CD14-positive monocyte (primary cell): Measurements from ENCODE around the gene HS6ST2. TPM values are rescaled to one million over a fixed set of nuclear protein-coding genes. Genes with fewer than 3 reads are reported as not detected.

Experiments used
- DNase-seq, 3 donors: peaks; one replicate each; pipeline ENCODE4 v3.0.0-alpha.2; 2011 to 2022
- H2AFZ ChIP-seq: 2 replicates; pipeline ENCODE4 v1.6.0; 2012; ENCODE audit warnings: mild to moderate bottlenecking, low read depth, low read length, inconsistent platforms; ENCODE audit not compliant: insufficient read depth, poor library complexity, severe bottlenecking
- H3K27ac ChIP-seq, 2 donors: 1 replicate in 1 of 2; 2 replicates in 1 of 2; pipeline ENCODE4 v1.5.1; 2012 to 2013; ENCODE audit warnings: low read length in 2 of 2, control low read depth in 1 of 2, inconsistent platforms in 1 of 2, low read depth in 1 of 2, mild to moderate bottlenecking in 1 of 2
- H3K27me3 ChIP-seq, 2 donors: one replicate each; pipeline versions ENCODE4 v1.6.0 to v1.6.1; 2011 to 2013; ENCODE audit warnings: low read length in 2 of 2; ENCODE audit not compliant: control insufficient read depth in 2 of 2, insufficient read depth in 2 of 2
- H3K36me3 ChIP-seq, 2 donors: replicated peaks in 1 of 2; 1 replicate in 1 of 2; 2 replicates in 1 of 2; pipeline versions ENCODE4 v1.5.1 to v1.6.1; 2012 to 2013; ENCODE audit warnings: low read length in 2 of 2, control low read depth in 1 of 2, inconsistent platforms in 1 of 2, mild to moderate bottlenecking in 1 of 2; ENCODE audit not compliant: insufficient read depth in 2 of 2, control insufficient read depth in 1 of 2
- H3K4me1 ChIP-seq, 2 donors: 1 replicate in 1 of 2; 2 replicates in 1 of 2; pipeline versions ENCODE4 v1.5.1 to v1.6.1; 2012 to 2013; ENCODE audit warnings: low read length in 2 of 2, control low read depth in 1 of 2, inconsistent platforms in 1 of 2, mild to moderate bottlenecking in 1 of 2, moderate library complexity in 1 of 2; ENCODE audit not compliant: insufficient read depth in 2 of 2, control insufficient read depth in 1 of 2
- H3K4me2 ChIP-seq: replicated peaks from 2 replicates; pipeline ENCODE3; 2012; ENCODE audit warnings: low read length, moderate library complexity, mild to moderate bottlenecking; ENCODE audit not compliant: poor library complexity, severe bottlenecking; ENCODE audit errors: extremely low read depth
- H3K4me3 ChIP-seq, 3 experiments: fragments of 200-600 bp in 1 of 3; sonication (generic) in 1 of 3; replicated peaks in 1 of 3; 1 replicate in 2 of 3; 2 replicates in 1 of 3; pipeline ENCODE4 v1.5.1; 2011 to 2013; ENCODE audit warnings: low read length in 3 of 3, mild to moderate bottlenecking in 3 of 3, control low read depth in 2 of 3, low read depth in 2 of 3, inconsistent platforms in 1 of 3, moderate library complexity in 1 of 3
- H3K79me2 ChIP-seq: 2 replicates; pipeline ENCODE4 v1.6.0; 2012; ENCODE audit warnings: mild to moderate bottlenecking, control low read depth, inconsistent platforms, low read length, moderate library complexity; ENCODE audit not compliant: insufficient read depth
- H3K9ac ChIP-seq: 2 replicates; pipeline ENCODE4 v1.6.0; 2017; ENCODE audit warnings: low read length, mild to moderate bottlenecking; ENCODE audit not compliant: insufficient read depth, poor library complexity, severe bottlenecking
- H3K9me3 ChIP-seq, 2 donors: replicated peaks in 1 of 2; 1 replicate in 1 of 2; 2 replicates in 1 of 2; pipeline versions ENCODE4 v1.5.1 to v1.6.1; 2012 to 2013; ENCODE audit warnings: low read length in 2 of 2, control low read depth in 1 of 2; ENCODE audit not compliant: control insufficient read depth in 1 of 2, insufficient read depth in 1 of 2
- H4K20me1 ChIP-seq: 2 replicates; pipeline ENCODE4 v1.6.0; 2012; ENCODE audit warnings: mild to moderate bottlenecking, low read length, control low read depth, moderate library complexity; ENCODE audit not compliant: insufficient read depth
- H3K27ac Mint-ChIP-seq, 7 donors: one replicate each; pipeline ENCODE4 v1.8.0; 2020; ENCODE audit warnings: mild to moderate bottlenecking in 7 of 7, mixed read lengths in 7 of 7, moderate library complexity in 6 of 7, inconsistent platforms in 2 of 7
- H3K27me3 Mint-ChIP-seq, 3 donors: one replicate each; pipeline ENCODE4 v1.8.0; 2021 to 2022; ENCODE audit warnings: low read depth in 3 of 3, mild to moderate bottlenecking in 3 of 3, mixed read lengths in 3 of 3, moderate library complexity in 3 of 3, inconsistent platforms in 1 of 3
- H3K36me3 Mint-ChIP-seq, 2 donors: one replicate each; pipeline ENCODE4 v1.8.0; 2020; ENCODE audit warnings: mixed read lengths in 2 of 2, inconsistent platforms in 1 of 2, mild to moderate bottlenecking in 1 of 2
- H3K4me1 Mint-ChIP-seq: one replicate; pipeline ENCODE4 v1.8.0; 2020; ENCODE audit warnings: mild to moderate bottlenecking, mixed read lengths
- H3K4me3 Mint-ChIP-seq, 2 donors: one replicate each; pipeline ENCODE4 v1.8.0; 2020; ENCODE audit warnings: mild to moderate bottlenecking in 2 of 2, mixed read lengths in 2 of 2, moderate library complexity in 1 of 2
- H3K9me3 Mint-ChIP-seq, 7 donors: one replicate each; pipeline ENCODE4 v1.8.0; 2020 to 2022; ENCODE audit warnings: mixed read lengths in 7 of 7, mild to moderate bottlenecking in 6 of 7, moderate library complexity in 6 of 7, inconsistent platforms in 2 of 7
- WGBS: methylation state at CpG from one replicate; pipeline ENCODE4 v1.1.5; 2013; ENCODE audit warnings: missing lambda C conversion rate; ENCODE audit not compliant: insufficient coverage; 5-methylcytosine and 5-hydroxymethylcytosine counted together
- intact Hi-C, 2 donors: fragments of 100-400 bp; cut with micrococcal nuclease; formaldehyde crosslinking; loops; one replicate each; pipeline versions ENCODE4 v1.15.0 to v1.15.1; 2023
- polyA plus RNA-seq, 3 donors: library from polyadenylated mRNA; depleted of rRNA in 1 of 3; unstranded in 2 of 3; stranded (reverse) in 1 of 3; fragments of 300-500 nt in 2 of 3; fragments of >200 nt in 1 of 3; fragmentation: Illumina TruSeq in 2 of 3; gene quantifications; 1 replicate in 2 of 3; 2 replicates in 1 of 3; pipeline ENCODE4 v1.2.3, GENCODE V29; 2012 to 2021
- TF ChIP-seq, protein P1 (sequence below): fragments of 200-600 bp; IDR thresholded peaks from one replicate; pipeline ENCODE4 v1.8.0; 2022; ENCODE audit warnings: antibody characterized with exemption, mild to moderate bottlenecking

Gene HS6ST2
- polyA plus RNA-seq, 3 donors, result not detected

DNA sequence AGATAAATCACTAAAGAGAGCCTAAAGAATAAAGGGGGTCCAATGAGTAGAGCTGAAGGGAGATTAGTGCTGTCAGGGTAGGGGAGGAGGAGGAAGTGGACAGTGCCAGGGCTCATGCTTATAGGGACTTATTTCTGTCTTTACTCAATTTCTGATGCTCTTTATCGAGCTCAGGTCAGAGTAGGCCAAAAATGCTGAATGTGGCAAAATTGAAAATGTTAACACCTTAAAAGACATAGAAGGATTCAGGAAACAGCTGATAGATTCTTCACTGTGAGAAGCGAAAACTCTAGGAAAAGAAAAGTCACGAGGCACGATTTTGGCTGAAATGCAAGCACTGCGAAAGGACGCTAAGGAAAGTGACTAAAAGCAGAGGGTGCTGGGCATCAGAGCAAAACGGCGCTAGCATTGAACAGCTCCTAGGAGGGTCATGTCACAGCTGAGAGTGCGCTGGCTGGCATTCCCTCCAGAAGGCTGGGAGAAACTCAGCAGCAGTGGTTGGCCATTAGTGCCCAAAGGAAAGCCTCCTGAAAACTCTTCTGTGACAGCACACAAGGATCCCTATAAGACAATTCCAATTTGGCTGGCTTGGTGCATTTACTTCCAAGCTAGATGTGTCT lies 150.9 kb downstream of the HS6ST2 start:
- Histone ChIP-seq H3K79me2 (no peaks in the 10 kb centered on the region), H2AFZ (no peak overlapping the region), H4K20me1 (no peaks in the 10 kb centered on the region), H3K4me1 (no peaks in the 10 kb centered on the region), H3K4me3 (no peak overlapping the region), H3K27me3 (peaks cover 0 to 5% of the 10 kb centered on the region in 2 donors), H3K36me3 (no peaks in the 10 kb centered on the region), H3K27ac (no peak overlapping the region), H3K9me3 (no peaks in the 10 kb centered on the region), H3K9ac (no peak overlapping the region), H3K4me2 (no peak overlapping the region)
- Mint-ChIP-seq H3K4me3 (no peak overlapping the region), H3K36me3 (no peaks in the 10 kb centered on the region), H3K27me3 (peaks cover 3 to 5% (median 5%) of the 10 kb centered on the region in 3 donors), H3K4me1 (no peaks in the 10 kb centered on the region), H3K9me3 (peaks cover 0 to 2% (median 0%) of the 10 kb centered on the region in 7 donors), H3K27ac (no peak overlapping the region)
- WGBS, result 95% methylated on average over 7 of the region's 9 CpGs
- no peak for DNase-seq
- intact Hi-C loops, result no loop called here
- TF ChIP-seq, protein P1, sequence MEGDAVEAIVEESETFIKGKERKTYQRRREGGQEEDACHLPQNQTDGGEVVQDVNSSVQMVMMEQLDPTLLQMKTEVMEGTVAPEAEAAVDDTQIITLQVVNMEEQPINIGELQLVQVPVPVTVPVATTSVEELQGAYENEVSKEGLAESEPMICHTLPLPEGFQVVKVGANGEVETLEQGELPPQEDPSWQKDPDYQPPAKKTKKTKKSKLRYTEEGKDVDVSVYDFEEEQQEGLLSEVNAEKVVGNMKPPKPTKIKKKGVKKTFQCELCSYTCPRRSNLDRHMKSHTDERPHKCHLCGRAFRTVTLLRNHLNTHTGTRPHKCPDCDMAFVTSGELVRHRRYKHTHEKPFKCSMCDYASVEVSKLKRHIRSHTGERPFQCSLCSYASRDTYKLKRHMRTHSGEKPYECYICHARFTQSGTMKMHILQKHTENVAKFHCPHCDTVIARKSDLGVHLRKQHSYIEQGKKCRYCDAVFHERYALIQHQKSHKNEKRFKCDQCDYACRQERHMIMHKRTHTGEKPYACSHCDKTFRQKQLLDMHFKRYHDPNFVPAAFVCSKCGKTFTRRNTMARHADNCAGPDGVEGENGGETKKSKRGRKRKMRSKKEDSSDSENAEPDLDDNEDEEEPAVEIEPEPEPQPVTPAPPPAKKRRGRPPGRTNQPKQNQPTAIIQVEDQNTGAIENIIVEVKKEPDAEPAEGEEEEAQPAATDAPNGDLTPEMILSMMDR, result no peak

DNA sequence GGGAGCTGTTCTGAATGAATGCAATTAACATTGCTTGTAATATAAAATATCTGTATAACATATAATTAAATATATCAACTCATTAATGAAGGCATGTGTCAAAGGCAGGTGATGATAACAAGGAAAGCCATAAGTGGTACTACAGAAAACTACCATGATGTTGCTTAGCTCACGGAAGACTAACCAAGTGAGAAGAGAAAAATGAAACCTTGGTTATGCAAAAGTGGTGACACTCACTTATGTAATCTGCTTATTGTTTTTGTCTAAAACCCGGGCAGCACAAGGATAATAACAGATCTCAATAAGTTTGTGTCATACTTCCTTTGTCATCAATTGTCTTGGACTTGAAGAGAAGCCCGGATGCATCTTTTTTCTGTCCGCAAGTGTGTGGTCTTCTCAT lies 156.4 kb downstream of the HS6ST2 start:
- Histone ChIP-seq H3K4me3 (no peak overlapping the region), H3K36me3 (no peaks in the 10 kb centered on the region), H3K27me3 (peaks cover 0 to 3% of the 10 kb centered on the region in 2 donors), H4K20me1 (no peaks in the 10 kb centered on the region), H3K27ac (no peak overlapping the region), H3K79me2 (no peaks in the 10 kb centered on the region), H3K9me3 (no peaks in the 10 kb centered on the region), H2AFZ (no peak overlapping the region), H3K4me2 (no peak overlapping the region), H3K9ac (no peak overlapping the region), H3K4me1 (no peaks in the 10 kb centered on the region)
- no CpG with 5 or more reads among the region's 4 CpGs for WGBS
- Mint-ChIP-seq H3K4me3 (no peak overlapping the region), H3K27me3 (peaks cover 3 to 9% (median 5%) of the 10 kb centered on the region in 3 donors), H3K27ac (no peak overlapping the region), H3K36me3 (no peaks in the 10 kb centered on the region), H3K4me1 (no peaks in the 10 kb centered on the region), H3K9me3 (peaks cover 0 to 3% (median 0%) of the 10 kb centered on the region in 7 donors)
- DNase-seq, result no peak
- TF ChIP-seq, protein P1, result no peak
- intact Hi-C loops, result no loop called here
